ENCODE measurements around the gene SARM1.

Gene SARM1

GRCh38 chr17:28402224-28402630 lies 30.7 kb downstream of the SARM1 start:
- no peak for TF ChIP-seq ZFX (IDR thresholded peaks at IDR 0.05; ENCODE audit: borderline replicate concordance)
- TF ChIP-seq, protein P1, sequence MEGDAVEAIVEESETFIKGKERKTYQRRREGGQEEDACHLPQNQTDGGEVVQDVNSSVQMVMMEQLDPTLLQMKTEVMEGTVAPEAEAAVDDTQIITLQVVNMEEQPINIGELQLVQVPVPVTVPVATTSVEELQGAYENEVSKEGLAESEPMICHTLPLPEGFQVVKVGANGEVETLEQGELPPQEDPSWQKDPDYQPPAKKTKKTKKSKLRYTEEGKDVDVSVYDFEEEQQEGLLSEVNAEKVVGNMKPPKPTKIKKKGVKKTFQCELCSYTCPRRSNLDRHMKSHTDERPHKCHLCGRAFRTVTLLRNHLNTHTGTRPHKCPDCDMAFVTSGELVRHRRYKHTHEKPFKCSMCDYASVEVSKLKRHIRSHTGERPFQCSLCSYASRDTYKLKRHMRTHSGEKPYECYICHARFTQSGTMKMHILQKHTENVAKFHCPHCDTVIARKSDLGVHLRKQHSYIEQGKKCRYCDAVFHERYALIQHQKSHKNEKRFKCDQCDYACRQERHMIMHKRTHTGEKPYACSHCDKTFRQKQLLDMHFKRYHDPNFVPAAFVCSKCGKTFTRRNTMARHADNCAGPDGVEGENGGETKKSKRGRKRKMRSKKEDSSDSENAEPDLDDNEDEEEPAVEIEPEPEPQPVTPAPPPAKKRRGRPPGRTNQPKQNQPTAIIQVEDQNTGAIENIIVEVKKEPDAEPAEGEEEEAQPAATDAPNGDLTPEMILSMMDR (IDR thresholded peaks at IDR 0.05) = no peak
- H3K27ac ChIP-seq = peak overlapping the region; percentile 47; the same call in 1 of the 2 replicates

DNA sequence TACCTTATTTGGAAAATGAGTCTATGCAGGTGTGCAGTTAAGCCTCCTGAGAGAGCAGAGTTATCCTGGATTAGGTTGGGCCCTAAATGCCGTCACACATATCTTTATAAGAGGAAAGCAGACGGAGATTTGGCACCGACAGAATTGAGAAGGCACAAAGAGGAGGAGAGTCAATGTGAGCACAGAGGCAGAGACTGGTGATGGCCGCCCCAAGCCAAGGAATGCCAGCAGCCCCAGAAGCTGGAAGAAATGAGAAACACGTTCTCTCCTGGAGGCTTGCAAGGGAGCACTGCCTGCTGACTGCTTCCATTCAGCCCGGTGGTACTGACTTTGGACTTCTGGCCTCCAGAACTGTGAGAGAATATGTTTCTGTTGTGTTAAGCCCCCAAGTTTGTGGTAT lies 31.4 kb downstream of the SARM1 start:
- no peak for TF ChIP-seq ZFX (IDR thresholded peaks at IDR 0.05; ENCODE audit: borderline replicate concordance)
- TF ChIP-seq, protein P1 (IDR thresholded peaks at IDR 0.05) = no peak
- H3K27ac ChIP-seq = 0 out of 2 replicates have a peak overlapping the region, but pooled peaks have one; percentile 47

- H3K27ac ChIP-seq = no peak overlapping the region
- TF ChIP-seq ZFX (IDR thresholded peaks at IDR 0.05; ENCODE audit: borderline replicate concordance) = no peak
- TF ChIP-seq, protein P1 (IDR thresholded peaks at IDR 0.05) = no peak
These were observed 32.5 kb downstream of the SARM1 start for GRCh38 chr17:28404007-28404406.

GRCh38 chr17:28404461-28404811 lies 32.9 kb downstream of the SARM1 start:
- TF ChIP-seq, protein P1 (IDR thresholded peaks at IDR 0.05) = no peak
- no peak for TF ChIP-seq ZFX (IDR thresholded peaks at IDR 0.05; ENCODE audit: borderline replicate concordance)
- no peak overlapping the region for H3K27ac ChIP-seq

DNA sequence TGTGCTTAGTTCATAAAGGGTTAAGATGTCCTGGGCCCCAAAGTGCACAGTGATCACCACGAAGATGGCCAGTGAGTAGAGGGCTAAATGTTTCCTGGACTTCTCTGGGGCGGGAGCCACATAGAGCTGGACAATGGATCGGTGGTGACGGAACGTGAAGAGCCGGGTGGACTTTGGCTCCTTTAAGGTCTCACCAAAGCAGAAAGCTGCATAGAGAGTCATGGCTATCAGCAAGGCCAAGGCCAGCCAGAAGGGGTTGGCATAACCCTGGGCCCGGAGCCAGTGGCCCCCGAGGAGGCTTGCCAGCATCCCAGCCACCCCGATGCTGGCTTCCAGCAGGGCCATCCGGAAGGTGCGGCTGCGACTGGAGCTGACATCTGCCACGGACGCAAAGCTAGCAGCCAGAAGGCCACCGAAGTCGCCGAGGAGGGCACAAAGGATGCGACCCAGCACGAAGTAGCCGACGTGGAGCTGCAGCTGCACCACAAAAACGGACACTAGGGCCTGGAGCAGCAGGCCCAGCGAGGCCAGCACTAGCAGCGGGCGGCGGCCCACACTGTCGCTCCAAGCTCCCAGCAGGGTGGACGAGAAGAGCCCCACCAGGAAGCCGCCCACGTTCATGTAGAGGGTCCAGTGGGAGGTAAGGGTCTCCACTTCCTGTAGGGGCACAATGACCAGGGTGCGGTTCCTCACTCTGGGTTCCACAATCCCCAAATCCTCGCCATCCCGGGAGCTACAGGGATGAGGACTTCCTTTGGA lies 33.5 kb downstream of the SARM1 start:
- peak overlapping the region; percentile 66 for H3K27ac ChIP-seq

DNA sequence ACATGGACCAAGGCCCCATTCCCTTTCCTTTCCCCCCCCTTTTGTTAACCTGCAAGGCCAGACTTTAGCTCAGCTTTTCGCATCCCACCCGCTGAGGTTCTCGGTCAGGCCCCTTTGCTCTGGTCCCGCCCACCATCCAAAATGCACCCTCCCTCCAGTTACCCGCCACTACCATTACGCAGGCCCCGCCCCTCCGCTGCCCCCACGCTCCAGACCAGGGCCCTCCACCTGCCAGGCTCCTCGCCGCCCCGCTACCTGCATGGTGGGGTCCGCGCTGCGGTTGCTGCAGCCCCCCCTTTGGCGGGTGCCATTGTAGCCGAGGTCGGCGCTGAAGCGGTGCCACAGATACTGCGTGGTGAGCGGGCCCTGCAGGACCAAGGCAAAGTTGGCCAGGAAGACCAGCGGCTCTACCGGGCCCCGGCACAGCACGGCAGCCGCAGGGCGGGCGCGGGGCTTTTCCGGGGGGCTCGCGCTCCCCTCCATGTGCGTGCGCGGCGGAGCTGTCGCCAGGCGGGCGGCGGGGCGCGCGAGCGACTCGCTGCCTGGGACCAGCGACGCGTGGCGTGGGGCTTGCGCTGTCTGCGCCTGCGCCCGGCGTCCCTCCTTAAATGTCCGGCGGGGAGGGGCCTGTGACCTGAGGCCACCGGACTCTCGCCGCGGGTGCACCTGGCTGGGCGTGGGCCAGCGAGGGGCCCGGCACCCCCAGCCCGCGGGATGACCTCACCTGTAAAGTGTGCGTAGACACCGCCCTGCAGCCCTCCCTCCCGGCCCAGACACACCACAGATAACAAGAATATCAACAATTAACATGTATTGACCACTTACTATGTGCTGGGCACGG lies 34.4 kb downstream of the SARM1 start, which contains the start of gene SLC46A1:
Gene SLC46A1 (minus strand): TSS at position 581 of the 841 bp plus-strand sequence. CDS start 98 bp downstream, at position 483.
- peak within 1 kb of the TSS; percentile 66 for H3K27ac ChIP-seq

More for the DNA sequence above, 33.5 kb downstream of the SARM1 start:
- TF ChIP-seq ZFX (IDR thresholded peaks at IDR 0.05; ENCODE audit: borderline replicate concordance) = no peak
- TF ChIP-seq, protein P1 (IDR thresholded peaks at IDR 0.05) = no peak

More for the DNA sequence above, 34.4 kb downstream of the SARM1 start, which contains the start of gene SLC46A1:
- TF ChIP-seq, protein P1 (IDR thresholded peaks at IDR 0.05) = no peak
- no peak for TF ChIP-seq ZFX (IDR thresholded peaks at IDR 0.05; ENCODE audit: borderline replicate concordance)
